GM10248 (cell line): ENCODE measurements around the gene KNTC1.

Experiments
- CTCF ChIA-PET: fragments of 300-600 bp; sonication (Branson Sonifier 250); formaldehyde crosslinking; extraction: SDS; loops from one replicate; lab custom pipeline; 2021; ENCODE audit warnings: antibody characterized with exemption; lab: Yijun Ruan, JAX
- POLR2A ChIA-PET: fragments of 350-650 bp; sonication (Branson Sonifier 250); formaldehyde crosslinking; extraction: SDS; loops from one replicate; lab custom pipeline; 2020; ENCODE audit warnings: antibody characterized with exemption; lab: Yijun Ruan, JAX
- DNase-seq: peaks from one replicate; pipeline ENCODE4 v3.0.0; 2012; ENCODE audit errors: extremely low spot score
- TF ChIP-seq, protein P1 (sequence below): IDR thresholded peaks from 2 replicates; pipeline ENCODE4 v1.5.1; 2012; ENCODE audit warnings: mild to moderate bottlenecking, low read depth; ENCODE audit errors: extremely low read depth, missing control alignments, control extremely low read depth

Gene KNTC1

DNA sequence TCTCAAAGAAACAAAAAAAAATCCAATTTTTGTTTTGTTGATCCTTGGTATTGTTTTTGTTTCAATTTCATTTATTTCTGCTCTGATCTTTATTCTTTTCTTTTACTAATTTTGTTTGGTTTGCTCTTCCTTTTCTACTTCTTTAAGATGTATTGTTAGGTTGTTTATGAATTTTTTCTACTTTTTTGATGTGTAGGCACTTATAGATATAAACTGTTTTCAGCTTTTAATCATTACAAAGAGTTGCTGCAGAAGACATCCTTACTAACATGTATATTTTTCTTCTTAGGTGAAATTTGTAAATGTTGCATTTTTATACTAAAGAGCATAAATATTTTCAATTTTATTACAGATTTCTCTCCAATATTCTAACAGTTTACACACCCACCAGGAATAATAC is 69.8 kb downstream of the KNTC1 start:
- DNase-seq = no peak
- TF ChIP-seq, protein P1, sequence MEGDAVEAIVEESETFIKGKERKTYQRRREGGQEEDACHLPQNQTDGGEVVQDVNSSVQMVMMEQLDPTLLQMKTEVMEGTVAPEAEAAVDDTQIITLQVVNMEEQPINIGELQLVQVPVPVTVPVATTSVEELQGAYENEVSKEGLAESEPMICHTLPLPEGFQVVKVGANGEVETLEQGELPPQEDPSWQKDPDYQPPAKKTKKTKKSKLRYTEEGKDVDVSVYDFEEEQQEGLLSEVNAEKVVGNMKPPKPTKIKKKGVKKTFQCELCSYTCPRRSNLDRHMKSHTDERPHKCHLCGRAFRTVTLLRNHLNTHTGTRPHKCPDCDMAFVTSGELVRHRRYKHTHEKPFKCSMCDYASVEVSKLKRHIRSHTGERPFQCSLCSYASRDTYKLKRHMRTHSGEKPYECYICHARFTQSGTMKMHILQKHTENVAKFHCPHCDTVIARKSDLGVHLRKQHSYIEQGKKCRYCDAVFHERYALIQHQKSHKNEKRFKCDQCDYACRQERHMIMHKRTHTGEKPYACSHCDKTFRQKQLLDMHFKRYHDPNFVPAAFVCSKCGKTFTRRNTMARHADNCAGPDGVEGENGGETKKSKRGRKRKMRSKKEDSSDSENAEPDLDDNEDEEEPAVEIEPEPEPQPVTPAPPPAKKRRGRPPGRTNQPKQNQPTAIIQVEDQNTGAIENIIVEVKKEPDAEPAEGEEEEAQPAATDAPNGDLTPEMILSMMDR = no peak
- ChIA-PET CTCF (interaction anchor here (1.8 kb wide), 1 partner anchor 9 kb away, joined by 4 read pairs; no protein-coding TSS in a partner anchor), POLR2A (no interaction called here)

DNA sequence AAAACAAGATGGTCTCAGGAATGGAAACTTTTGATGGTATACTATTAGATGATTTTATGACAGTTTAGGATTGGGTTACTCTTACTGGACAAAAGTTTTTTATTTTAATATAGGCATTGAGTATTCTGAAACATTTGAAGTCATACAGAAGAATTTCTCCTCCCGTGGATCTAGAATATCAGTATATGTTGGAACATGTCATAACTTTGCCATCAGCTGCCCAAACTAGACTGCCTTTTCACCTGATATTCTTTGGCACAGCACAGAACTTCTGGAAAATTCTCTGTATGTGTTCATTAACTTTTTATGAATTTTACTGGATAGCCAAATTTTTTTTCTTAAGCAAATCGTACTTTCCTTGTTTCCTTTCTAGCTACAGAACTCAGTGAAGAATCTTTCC is 75.4 kb downstream of the KNTC1 start:
- CTCF ChIA-PET = no interaction called here
- no peak for DNase-seq
- POLR2A ChIA-PET = no interaction called here
- TF ChIP-seq, protein P1 = no peak

DNA sequence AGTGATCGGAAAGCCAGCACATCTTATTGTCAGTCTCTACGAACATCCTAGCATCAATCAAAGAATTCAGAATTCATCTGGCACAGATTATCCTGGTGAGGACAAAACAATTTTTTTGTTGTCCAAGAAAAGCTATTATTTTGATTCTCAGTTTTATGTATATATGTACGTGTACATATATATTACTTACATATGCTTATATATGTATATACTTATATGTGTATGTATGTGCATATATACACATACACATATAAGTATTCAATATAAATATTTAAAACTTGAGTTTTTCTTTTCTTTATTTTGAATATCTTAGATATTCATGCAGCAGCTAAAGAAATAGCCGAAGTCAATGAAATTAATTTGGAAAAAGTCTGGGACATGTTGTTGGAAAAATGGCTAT is 77.9 kb downstream of the KNTC1 start:
- ChIA-PET POLR2A (no interaction called here), CTCF (interaction anchor here (1.4 kb wide), 1 partner anchor 189 kb away, joined by 4 read pairs; no protein-coding TSS in a partner anchor)
- DNase-seq = no peak
- TF ChIP-seq, protein P1 = no peak

DNA sequence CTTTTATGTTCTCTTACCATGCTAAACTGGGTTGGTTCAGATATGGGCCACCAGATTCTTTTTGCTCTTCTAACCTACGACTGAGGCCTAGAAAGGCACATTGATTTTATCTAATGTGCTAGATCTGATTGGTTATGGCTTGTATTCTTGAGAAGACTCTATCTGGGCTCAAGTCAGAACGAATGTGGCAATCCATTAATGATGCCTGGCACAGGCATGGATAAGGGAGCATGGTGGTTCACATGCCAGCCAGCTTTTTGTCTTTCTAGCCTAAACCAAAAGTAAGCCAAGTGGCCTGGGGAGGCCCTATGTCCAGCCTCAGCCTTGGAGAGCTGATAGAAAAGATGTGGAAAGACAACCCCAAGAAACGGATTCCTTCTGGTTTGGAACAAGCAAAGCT is 82.7 kb downstream of the KNTC1 start:
- POLR2A ChIA-PET = interaction anchor here (0.5 kb wide), 1 partner anchor 61 kb away, joined by 3 read pairs; no protein-coding TSS in a partner anchor
- CTCF ChIA-PET = interaction anchor here (1.1 to 2.8 kb wide), 3 partner anchors 10 to 143 kb away, joined by 3 to 5 read pairs (median 4); partner anchors contain the start of gene DENR
- TF ChIP-seq, protein P1 = no peak
- no peak for DNase-seq

DNA sequence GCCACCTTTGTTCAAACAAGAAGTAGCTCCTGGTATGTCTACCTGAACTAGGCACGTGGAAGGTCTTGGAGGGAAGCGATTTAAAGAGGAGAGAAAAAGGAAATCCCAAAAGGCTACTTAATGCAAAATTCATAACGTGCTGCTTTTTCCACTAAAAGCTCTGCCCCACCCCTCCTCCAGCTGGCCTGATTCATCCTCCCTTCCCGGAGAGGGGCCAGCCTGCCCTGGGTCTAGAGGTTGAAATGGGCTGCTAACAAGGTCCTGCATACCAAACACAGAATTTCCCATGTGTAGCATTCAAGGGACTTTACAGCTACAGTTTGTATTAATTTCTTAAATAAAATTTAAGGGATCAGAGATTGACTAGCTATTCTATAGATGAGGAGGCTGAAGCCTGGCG is 83.2 kb downstream of the KNTC1 start:
- DNase-seq = no peak
- ChIA-PET POLR2A (interaction anchor here (0.5 kb wide), 1 partner anchor 61 kb away, joined by 3 read pairs; no protein-coding TSS in a partner anchor), CTCF (interaction anchor here (1.1 to 2.8 kb wide), 3 partner anchors 9 to 143 kb away, joined by 3 to 5 read pairs (median 4); partner anchors contain the start of gene DENR)
- TF ChIP-seq, protein P1 = no peak

DNA sequence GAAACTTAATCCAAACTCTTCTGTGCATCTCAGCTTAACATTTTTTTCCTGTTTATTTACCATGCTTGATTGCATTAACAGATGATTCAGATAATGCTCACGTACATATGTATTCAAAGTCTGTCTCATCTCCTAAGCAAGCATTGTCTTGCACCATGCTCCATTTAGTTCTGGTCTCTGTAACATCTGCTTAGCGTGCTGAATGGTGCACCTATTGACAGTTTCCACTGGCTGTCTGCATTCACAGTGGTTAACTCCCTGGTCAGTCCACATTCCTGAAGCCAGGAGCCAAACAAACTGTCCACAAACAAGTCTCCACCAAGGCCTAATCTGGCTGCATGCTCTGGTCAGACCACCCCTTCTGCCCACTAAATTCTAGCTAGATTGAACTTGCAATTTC is 83.9 kb downstream of the KNTC1 start:
- POLR2A ChIA-PET = no interaction called here
- DNase-seq = no peak
- CTCF ChIA-PET = interaction anchor here (1.2 to 2.8 kb wide), 2 partner anchors 9 to 142 kb away, joined by 4 to 5 read pairs; partner anchors contain the start of gene DENR
- TF ChIP-seq, protein P1 = no peak
